Tibial nerve (tissue), 4 donors: ENCODE data around the gene COL28A1. TPM values are rescaled to one million over a fixed set of nuclear protein-coding genes. Genes with fewer than 3 reads are reported as not detected.

Source experiments
- DNase-seq, 2 donors: peaks; one replicate each; pipeline ENCODE4 v3.0.0-alpha.2; 2019; ENCODE audit warnings: low spot score in 2 of 2
- H3K27ac ChIP-seq, 4 donors: fragments of 200-600 bp; sonication (generic) in 3 of 4; one replicate each; pipeline ENCODE4 v1.5.1; 2017 to 2019; ENCODE audit warnings: mild to moderate bottlenecking in 1 of 4
- H3K27me3 ChIP-seq, 2 donors: fragments of 200-600 bp; sonication (generic) in 1 of 2; one replicate each; pipeline versions ENCODE4 v1.5.1 to v1.6.0; 2017 to 2019
- H3K36me3 ChIP-seq, 3 donors: fragments of 200-600 bp; sonication (generic); one replicate each; pipeline ENCODE4 v1.5.1; 2018 to 2019
- H3K4me1 ChIP-seq, 4 donors: fragments of 200-600 bp; sonication (generic) in 3 of 4; one replicate each; pipeline ENCODE4 v1.5.1; 2017 to 2019
- H3K4me3 ChIP-seq, 4 donors: fragments of 200-600 bp; sonication (generic) in 3 of 4; one replicate each; pipeline ENCODE4 v1.5.1; 2017 to 2019; ENCODE audit warnings: mild to moderate bottlenecking in 1 of 4, moderate library complexity in 1 of 4
- H3K9me3 ChIP-seq, 4 donors: fragments of 200-600 bp; sonication (generic) in 3 of 4; one replicate each; pipeline ENCODE4 v1.5.1; 2017 to 2019
- EP300 ChIP-seq, 2 donors: sonication (generic); formaldehyde crosslinking; IDR thresholded peaks; one replicate each; pipeline ENCODE4 v1.6.1; 2017; ENCODE audit warnings: antibody characterized with exemption in 2 of 2, mild to moderate bottlenecking in 1 of 2
- POLR2A ChIP-seq, 2 donors: fragments of 450-650 bp; IDR thresholded peaks; one replicate each; pipeline ENCODE4 v1.6.1; 2017; ENCODE audit warnings: antibody characterized with exemption in 2 of 2, mild to moderate bottlenecking in 2 of 2, moderate library complexity in 2 of 2
- WGBS, 2 donors: methylation state at CpG; one replicate each; pipeline ENCODE4 v1.1.5; 2018; 5-methylcytosine and 5-hydroxymethylcytosine counted together
- total RNA-seq, 4 donors: library from RNA; depleted of rRNA; stranded (reverse); fragments of >200 nt; gene quantifications; one replicate each; pipeline ENCODE4 v1.1.0, GENCODE V29; 2016
- TF ChIP-seq, protein P1 (sequence below), 5 experiments: fragments of 200-600 bp in 3 of 5; fragments of 450-650 bp in 2 of 5; sonication (generic) in 3 of 5; IDR thresholded peaks; one replicate each; pipeline ENCODE4 v1.5.1; 2016 to 2019; ENCODE audit warnings: antibody characterized with exemption in 5 of 5, mild to moderate bottlenecking in 3 of 5, moderate library complexity in 2 of 5

Gene COL28A1
- total RNA-seq, 4 donors from 2014 or later = 60.0 to 142 (median 122) TPM

DNA sequence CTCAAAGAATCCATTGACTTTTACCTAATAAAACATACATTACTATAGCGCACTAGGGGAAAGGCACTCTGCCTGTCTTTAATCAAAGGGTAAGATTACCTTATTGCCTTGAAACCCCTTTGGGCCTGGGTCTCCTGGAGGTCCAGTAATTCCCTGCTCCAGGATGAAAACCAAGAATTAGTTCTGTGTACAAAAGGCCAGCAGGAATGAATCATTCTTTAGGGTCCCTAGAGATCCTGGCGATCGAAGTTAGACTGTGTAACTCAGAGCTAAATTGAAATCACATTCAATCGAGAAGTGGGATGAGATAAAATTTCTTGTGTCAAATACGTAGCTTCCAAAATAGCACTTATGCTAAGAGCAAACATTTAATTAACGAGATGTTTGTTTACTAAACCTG is 29.8 kb downstream of the COL28A1 start:
- H3K4me3 ChIP-seq = no peak overlapping the region
- no peaks in the 10 kb centered on the region for H3K9me3 ChIP-seq
- peaks cover 0 to 24% (median 4%) of the 10 kb centered on the region in 4 donors for H3K4me1 ChIP-seq
- peak overlapping the region in 2 of 4 donors; percentile 0 to 62 for H3K27ac ChIP-seq
- H3K36me3 ChIP-seq = peaks cover 0 to 22% (median 0%) of the 10 kb centered on the region in 3 donors
- WGBS, 2 donors = 53 to 56% methylated on average over 6 of the region's 6 CpGs
- TF ChIP-seq, protein P1, sequence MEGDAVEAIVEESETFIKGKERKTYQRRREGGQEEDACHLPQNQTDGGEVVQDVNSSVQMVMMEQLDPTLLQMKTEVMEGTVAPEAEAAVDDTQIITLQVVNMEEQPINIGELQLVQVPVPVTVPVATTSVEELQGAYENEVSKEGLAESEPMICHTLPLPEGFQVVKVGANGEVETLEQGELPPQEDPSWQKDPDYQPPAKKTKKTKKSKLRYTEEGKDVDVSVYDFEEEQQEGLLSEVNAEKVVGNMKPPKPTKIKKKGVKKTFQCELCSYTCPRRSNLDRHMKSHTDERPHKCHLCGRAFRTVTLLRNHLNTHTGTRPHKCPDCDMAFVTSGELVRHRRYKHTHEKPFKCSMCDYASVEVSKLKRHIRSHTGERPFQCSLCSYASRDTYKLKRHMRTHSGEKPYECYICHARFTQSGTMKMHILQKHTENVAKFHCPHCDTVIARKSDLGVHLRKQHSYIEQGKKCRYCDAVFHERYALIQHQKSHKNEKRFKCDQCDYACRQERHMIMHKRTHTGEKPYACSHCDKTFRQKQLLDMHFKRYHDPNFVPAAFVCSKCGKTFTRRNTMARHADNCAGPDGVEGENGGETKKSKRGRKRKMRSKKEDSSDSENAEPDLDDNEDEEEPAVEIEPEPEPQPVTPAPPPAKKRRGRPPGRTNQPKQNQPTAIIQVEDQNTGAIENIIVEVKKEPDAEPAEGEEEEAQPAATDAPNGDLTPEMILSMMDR (IDR thresholded peaks at IDR 0.05) = no peak
- TF ChIP-seq EP300 (IDR thresholded peaks at IDR 0.05) = no peak
- TF ChIP-seq POLR2A (IDR thresholded peaks at IDR 0.05) = no peak
- DNase-seq = no peak
- no peaks in the 10 kb centered on the region for H3K27me3 ChIP-seq

DNA sequence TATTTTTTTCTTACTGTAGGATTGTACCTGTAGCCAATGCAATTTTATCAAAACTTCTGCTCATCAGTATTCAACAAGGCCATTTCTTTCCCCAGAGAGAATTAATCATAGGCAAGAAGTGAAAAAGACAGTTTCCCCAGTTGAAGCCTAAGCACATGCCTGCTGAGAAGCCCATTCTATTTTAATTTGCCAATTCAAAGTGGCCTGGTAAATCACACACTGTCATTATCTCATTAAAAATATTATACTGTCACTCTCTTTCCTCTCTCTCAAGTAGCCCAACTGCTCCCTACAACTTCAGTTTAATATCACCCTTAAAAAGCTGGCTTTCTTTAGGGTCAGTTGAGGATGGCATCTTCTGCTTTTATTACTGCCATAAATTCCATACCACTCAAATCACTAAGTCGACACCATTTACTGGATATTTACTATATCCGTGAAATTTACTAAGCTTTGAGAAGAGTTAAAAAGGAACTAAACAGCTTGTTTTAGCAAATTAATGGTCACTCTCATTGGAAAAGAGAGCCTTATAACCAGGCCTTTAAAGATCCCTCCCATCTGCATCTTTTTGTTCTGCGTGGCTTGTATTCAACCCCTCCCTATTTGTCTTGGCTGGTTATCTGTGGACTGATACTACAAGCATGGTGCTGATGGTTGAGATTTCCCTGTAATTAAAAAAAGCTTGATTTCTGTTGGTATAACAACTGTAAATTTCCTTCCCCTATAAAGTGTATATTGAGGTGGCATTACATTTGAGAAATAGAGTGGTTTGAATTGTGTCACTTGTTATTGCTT is 30.6 kb downstream of the COL28A1 start:
- Histone ChIP-seq H3K4me1 (peaks cover 0 to 24% (median under 1%) of the 10 kb centered on the region in 4 donors), H3K4me3 (no peak overlapping the region), H3K27ac (peak overlapping the region in 2 of 4 donors; percentile 22 to 43), H3K36me3 (peaks cover 0 to 22% (median 0%) of the 10 kb centered on the region in 3 donors), H3K9me3 (no peaks in the 10 kb centered on the region), H3K27me3 (no peaks in the 10 kb centered on the region)
- 23 to 31% methylated on average over 3 of the region's 3 CpGs for WGBS, 2 donors
- TF ChIP-seq, protein P1 (IDR thresholded peaks at IDR 0.05) = no peak
- TF ChIP-seq POLR2A (IDR thresholded peaks at IDR 0.05) (no peak), EP300 (IDR thresholded peaks at IDR 0.05) (no peak)
- DNase-seq = no peak

DNA sequence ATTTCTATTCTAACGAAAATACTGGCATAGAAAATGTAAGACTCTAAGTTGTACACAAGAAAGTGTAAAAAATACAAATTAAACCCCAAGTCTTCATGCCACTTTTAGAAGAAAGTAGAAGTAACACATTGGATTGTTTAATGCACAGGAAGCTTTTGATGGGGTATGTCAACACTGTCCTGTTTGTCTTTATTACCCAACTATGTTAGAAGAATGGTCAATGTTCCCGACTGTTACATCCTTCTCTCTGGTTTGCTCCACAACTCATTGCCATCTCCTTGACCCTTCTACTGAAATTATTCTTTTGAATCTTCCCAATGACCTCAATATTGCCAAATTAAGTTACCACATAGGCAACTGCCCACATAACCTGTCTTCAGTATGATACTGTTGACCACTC is 35.8 kb downstream of the COL28A1 start:
- Histone ChIP-seq H3K4me1 (peaks cover 0 to 3% (median 0%) of the 10 kb centered on the region in 4 donors), H3K9me3 (no peaks in the 10 kb centered on the region), H3K36me3 (peaks cover 0 to 13% (median 0%) of the 10 kb centered on the region in 3 donors), H3K27ac (no peak overlapping the region), H3K4me3 (no peak overlapping the region), H3K27me3 (no peaks in the 10 kb centered on the region)
- WGBS, 2 donors = 73 to 80% methylated on average over 2 of the region's 2 CpGs
- DNase-seq = no peak
- TF ChIP-seq POLR2A (IDR thresholded peaks at IDR 0.05) (no peak), EP300 (IDR thresholded peaks at IDR 0.05) (no peak)
- TF ChIP-seq, protein P1 (IDR thresholded peaks at IDR 0.05) = no peak

DNA sequence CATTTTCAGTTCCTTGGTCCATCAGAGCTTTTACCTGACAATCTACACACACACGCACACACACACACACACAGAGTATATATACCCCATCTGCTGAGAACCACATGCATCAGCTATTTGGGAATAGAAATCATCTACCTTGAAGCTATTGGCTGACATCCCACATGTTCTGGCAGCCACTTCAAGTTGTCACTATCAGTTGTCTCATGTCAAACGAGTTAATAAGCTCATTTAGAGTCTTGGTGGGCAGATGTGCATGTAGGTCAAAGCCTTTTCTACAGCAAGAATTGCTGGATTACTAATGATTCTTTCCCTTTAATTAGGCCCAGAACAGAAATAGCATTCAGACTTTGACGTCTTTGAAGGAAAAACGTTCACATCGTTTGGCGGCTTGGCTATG is 36.8 kb downstream of the COL28A1 start:
- Histone ChIP-seq H3K36me3 (peaks cover 0 to 13% (median 0%) of the 10 kb centered on the region in 3 donors), H3K27me3 (no peaks in the 10 kb centered on the region), H3K9me3 (no peaks in the 10 kb centered on the region), H3K27ac (no peak overlapping the region), H3K4me3 (no peak overlapping the region), H3K4me1 (no peaks in the 10 kb centered on the region)
- WGBS, 2 donors = 47 to 48% methylated on average over 6 of the region's 6 CpGs
- DNase-seq = no peak
- no peak for TF ChIP-seq POLR2A (IDR thresholded peaks at IDR 0.05)
- TF ChIP-seq, protein P1 (IDR thresholded peaks at IDR 0.05) = no peak
- TF ChIP-seq EP300 (IDR thresholded peaks at IDR 0.05) = no peak

DNA sequence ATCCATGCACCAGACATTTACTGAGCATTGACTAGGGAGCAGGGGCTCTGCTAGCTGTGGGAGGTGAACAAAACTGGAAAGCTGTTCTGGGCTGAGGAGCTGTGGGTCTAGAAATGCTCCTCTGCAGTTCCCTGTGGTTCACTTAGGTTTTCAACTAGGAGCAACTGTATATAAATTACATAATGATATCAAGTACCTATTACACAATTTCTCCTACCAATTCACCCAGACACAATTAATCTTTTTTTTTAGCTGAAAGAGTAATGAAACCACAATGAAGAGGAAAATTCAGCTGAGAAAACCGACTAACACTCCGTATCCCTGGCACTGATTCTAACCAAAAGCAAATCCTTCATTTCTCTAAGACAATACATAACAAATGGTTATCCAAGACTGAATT is 39.4 kb downstream of the COL28A1 start:
- Histone ChIP-seq H3K9me3 (no peaks in the 10 kb centered on the region), H3K27ac (no peak overlapping the region), H3K36me3 (peaks cover 0 to 3% (median 0%) of the 10 kb centered on the region in 3 donors), H3K4me1 (no peaks in the 10 kb centered on the region), H3K4me3 (no peak overlapping the region), H3K27me3 (no peaks in the 10 kb centered on the region)
- DNase-seq = no peak
- TF ChIP-seq EP300 (IDR thresholded peaks at IDR 0.05) (no peak), POLR2A (IDR thresholded peaks at IDR 0.05) (no peak)
- TF ChIP-seq, protein P1 (IDR thresholded peaks at IDR 0.05) = no peak
- WGBS, 2 donors = 35 to 43% methylated on average over 2 of the region's 2 CpGs
